Epidermal melanocyte (primary cell): ENCODE data around the gene ARHGAP35.

Source experiments
- DNase-seq: peaks from one replicate; pipeline ENCODE4 v3.0.0; 2011; ENCODE audit warnings: low spot score; ENCODE audit not compliant: insufficient read length

Gene ARHGAP35

GRCh38 chr19:46902402-46902766 is 41.6 kb downstream of the ARHGAP35 start:
- DNase-seq, result no peak

- no peak for DNase-seq
These were observed 42.7 kb downstream of the ARHGAP35 start for GRCh38 chr19:46903458-46903857.

GRCh38 chr19:46904114-46905060 is 43.6 kb downstream of the ARHGAP35 start:
- peak; percentile 42 for DNase-seq

- no peak for DNase-seq
These were observed 45.4 kb downstream of the ARHGAP35 start for GRCh38 chr19:46906221-46906620.

GRCh38 chr19:46907880-46908279 is 47.1 kb downstream of the ARHGAP35 start:
- DNase-seq, result no peak

- DNase-seq, result no peak
These were observed 48.6 kb downstream of the ARHGAP35 start for GRCh38 chr19:46909356-46909755.
